ENCODE results near the gene CEP44. TPM values are rescaled to one million over a fixed set of nuclear protein-coding genes. Genes with fewer than 3 reads are reported as not detected.

CEP44 gene
- total and polyA plus RNA-seq, 4 donors, result 5.1 to 49.5 (median 11.7) TPM

GRCh38 chr4:174352061-174352819 lies 68.5 kb downstream of the CEP44 start:
- no peak for TF ChIP-seq CTCF (IDR thresholded peaks at IDR 0.05; ENCODE audit: control extremely low read depth, extremely low read depth)
- 32 to 55% methylated on average over 5 of the region's 5 CpGs for WGBS, 2 donors

GRCh38 chr4:174357321-174357720 lies 73.6 kb downstream of the CEP44 start:
- H3K27ac ChIP-seq (ENCODE audit: low read depth in 1 of 2, low read length in 1 of 2), result no peak overlapping the region
- no peak for TF ChIP-seq CTCF (IDR thresholded peaks at IDR 0.05; ENCODE audit: control extremely low read depth, extremely low read depth)
- no peak overlapping the region for H3K4me3 ChIP-seq
- H3K36me3 ChIP-seq (ENCODE audit: control insufficient read depth in 4 of 4, insufficient read depth in 4 of 4, low read length in 4 of 4), result no peaks in the 10 kb centered on the region
- 86 to 90% methylated on average over 4 of the region's 4 CpGs for WGBS, 2 donors
- H3K9me3 ChIP-seq (ENCODE audit: control insufficient read depth in 4 of 4, insufficient read depth in 3 of 4, low read length in 3 of 4), result no peaks in the 10 kb centered on the region
- no peaks in the 10 kb centered on the region for H3K27me3 ChIP-seq (ENCODE audit: control insufficient read depth in 3 of 3, insufficient read depth in 3 of 3, low read length in 2 of 3)
- ATAC-seq (ENCODE audit: insufficient read depth, low FRiP score) (no peak), DNase-seq (no peak)
- H3K4me1 ChIP-seq (ENCODE audit: control insufficient read depth in 5 of 5, insufficient read depth in 5 of 5, low read length in 5 of 5), result peaks cover 0 to under 1% (median 0%) of the 10 kb centered on the region in 5 donors
- H3K9ac ChIP-seq (ENCODE audit: insufficient read depth in 1 of 2, low read length in 2 of 2), result no peak overlapping the region

More at GRCh38 chr4:174352061-174352819, 68.5 kb downstream of the CEP44 start:
- Histone ChIP-seq H3K27ac (ENCODE audit: low read depth in 1 of 2, low read length in 1 of 2) (no peak overlapping the region), H3K9me3 (ENCODE audit: control insufficient read depth in 4 of 4, insufficient read depth in 3 of 4, low read length in 3 of 4) (peaks cover 0 to 6% (median 2%) of the 10 kb centered on the region in 4 donors), H3K9ac (ENCODE audit: insufficient read depth in 1 of 2, low read length in 2 of 2) (no peak overlapping the region), H3K36me3 (ENCODE audit: control insufficient read depth in 4 of 4, insufficient read depth in 4 of 4, low read length in 4 of 4) (no peaks in the 10 kb centered on the region), H3K4me3 (no peak overlapping the region), H3K4me1 (ENCODE audit: control insufficient read depth in 5 of 5, insufficient read depth in 5 of 5, low read length in 5 of 5) (peaks cover 0 to 2% (median 0%) of the 10 kb centered on the region in 5 donors), H3K27me3 (ENCODE audit: control insufficient read depth in 3 of 3, insufficient read depth in 3 of 3, low read length in 2 of 3) (no peaks in the 10 kb centered on the region)
- DNase-seq (peak in 1 of 3 donors; percentile 7), ATAC-seq (ENCODE audit: insufficient read depth, low FRiP score) (no peak)

GRCh38 chr4:174358410-174358809 lies 74.7 kb downstream of the CEP44 start:
- DNase-seq (no peak), ATAC-seq (ENCODE audit: insufficient read depth, low FRiP score) (no peak)
- no peaks in the 10 kb centered on the region for H3K9me3 ChIP-seq (ENCODE audit: control insufficient read depth in 4 of 4, insufficient read depth in 3 of 4, low read length in 3 of 4)
- H3K27me3 ChIP-seq (ENCODE audit: control insufficient read depth in 3 of 3, insufficient read depth in 3 of 3, low read length in 2 of 3), result no peaks in the 10 kb centered on the region
- no peak overlapping the region for H3K27ac ChIP-seq (ENCODE audit: low read depth in 1 of 2, low read length in 1 of 2)
- no peak overlapping the region for H3K9ac ChIP-seq (ENCODE audit: insufficient read depth in 1 of 2, low read length in 2 of 2)
- no peak overlapping the region for H3K4me3 ChIP-seq
- no peaks in the 10 kb centered on the region for H3K4me1 ChIP-seq (ENCODE audit: control insufficient read depth in 5 of 5, insufficient read depth in 5 of 5, low read length in 5 of 5)
- WGBS, 2 donors, result 70 to 78% methylated on average over 1 of the region's 1 CpG
- H3K36me3 ChIP-seq (ENCODE audit: control insufficient read depth in 4 of 4, insufficient read depth in 4 of 4, low read length in 4 of 4), result no peaks in the 10 kb centered on the region
- TF ChIP-seq CTCF (IDR thresholded peaks at IDR 0.05; ENCODE audit: control extremely low read depth, extremely low read depth), result no peak
